ENCODE results near the gene TTC31.
"Not testable (repeated sequence)": the region's sequence is repeated elsewhere in the genome, so short reads cannot be mapped to it uniquely, and the experiment has no call there.

The TTC31 gene

GRCh38 chr2:74461187-74462053 lies 21.5 kb upstream of the TTC31 start:
- H3K27ac Mint-ChIP-seq, result peak overlapping the region; percentile 73
- H3K4me3 Mint-ChIP-seq, result no peak overlapping the region
- ATAC-seq (replicated peaks) (no peak), DNase-seq (no peak)
- peaks cover 28 to 59% of the 10 kb centered on the region in 2 donors for H3K4me1 Mint-ChIP-seq
- no peaks in the 10 kb centered on the region for H3K27me3 Mint-ChIP-seq
- peaks cover 18 to 41% of the 10 kb centered on the region in 2 donors for H3K36me3 Mint-ChIP-seq
- no peaks in the 10 kb centered on the region for H3K9me3 Mint-ChIP-seq

DNA sequence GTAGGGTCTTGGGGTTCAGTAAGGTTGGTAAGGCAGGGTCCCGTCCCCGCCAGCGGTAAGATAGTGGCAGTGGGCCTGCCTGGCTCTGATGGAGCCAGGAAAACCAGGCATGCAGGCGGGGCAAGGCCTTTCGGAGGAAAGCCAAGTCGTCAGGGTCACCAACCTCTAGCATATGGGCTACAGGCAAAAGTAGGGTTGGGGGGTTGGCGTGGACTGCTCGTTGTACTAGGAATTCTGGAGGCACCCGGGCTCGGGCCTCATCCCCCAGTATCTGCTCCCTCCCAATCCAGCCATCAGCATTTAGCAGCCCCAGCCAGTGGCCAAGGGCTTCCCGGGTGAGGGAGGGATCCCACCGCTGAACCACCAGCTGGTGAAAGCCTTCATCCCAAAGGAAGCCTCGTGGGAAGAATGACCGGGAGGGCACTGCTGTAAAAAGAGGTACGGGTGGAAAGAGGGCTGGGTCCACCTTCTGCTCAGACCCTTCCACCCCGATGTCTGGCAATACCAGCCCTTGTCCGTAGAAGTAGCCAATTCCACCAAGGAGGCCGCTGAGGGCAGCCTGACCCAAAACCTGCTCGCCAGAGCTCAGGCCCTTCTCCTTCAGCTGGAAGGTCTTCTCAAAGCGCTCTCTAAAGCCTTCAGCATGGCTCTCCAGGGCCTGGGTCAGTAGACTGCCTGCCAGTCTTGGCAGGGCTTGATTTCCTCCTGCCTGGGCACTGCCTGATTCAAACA lies 20.7 kb upstream of the TTC31 start:
- Mint-ChIP-seq H3K27me3 (no peaks in the 10 kb centered on the region), H3K36me3 (peaks cover 17 to 33% of the 10 kb centered on the region in 2 donors), H3K27ac (peak overlapping the region; percentile 73), H3K4me3 (no peak overlapping the region), H3K4me1 (peaks cover 23 to 51% of the 10 kb centered on the region in 2 donors), H3K9me3 (no peaks in the 10 kb centered on the region)
- no peak for DNase-seq
- no peak for ATAC-seq (replicated peaks)

DNA sequence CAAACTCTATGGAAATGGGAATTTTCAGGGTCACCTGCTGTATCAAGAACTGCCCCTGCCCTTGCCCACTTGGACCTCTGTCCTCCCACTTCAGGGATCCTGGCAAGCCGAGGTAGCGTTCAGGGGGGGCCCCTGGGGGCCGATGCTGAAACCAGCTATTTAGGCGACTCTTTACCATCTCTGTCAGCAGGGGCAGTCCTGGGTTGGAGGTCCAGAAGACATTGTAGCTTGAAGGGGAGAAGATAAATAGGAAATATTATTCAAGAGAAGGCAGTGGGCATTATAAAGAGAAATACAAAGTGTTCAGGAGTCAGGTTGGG lies 20.1 kb upstream of the TTC31 start:
- H3K4me1 Mint-ChIP-seq, result peaks cover 22 to 49% of the 10 kb centered on the region in 2 donors
- no peaks in the 10 kb centered on the region for H3K27me3 Mint-ChIP-seq
- H3K4me3 Mint-ChIP-seq, result no peak overlapping the region
- ATAC-seq (replicated peaks) (no peak), DNase-seq (no peak)
- peaks cover 16 to 32% of the 10 kb centered on the region in 2 donors for H3K36me3 Mint-ChIP-seq
- no peaks in the 10 kb centered on the region for H3K9me3 Mint-ChIP-seq
- H3K27ac Mint-ChIP-seq, result peak overlapping the region; percentile 60

DNA sequence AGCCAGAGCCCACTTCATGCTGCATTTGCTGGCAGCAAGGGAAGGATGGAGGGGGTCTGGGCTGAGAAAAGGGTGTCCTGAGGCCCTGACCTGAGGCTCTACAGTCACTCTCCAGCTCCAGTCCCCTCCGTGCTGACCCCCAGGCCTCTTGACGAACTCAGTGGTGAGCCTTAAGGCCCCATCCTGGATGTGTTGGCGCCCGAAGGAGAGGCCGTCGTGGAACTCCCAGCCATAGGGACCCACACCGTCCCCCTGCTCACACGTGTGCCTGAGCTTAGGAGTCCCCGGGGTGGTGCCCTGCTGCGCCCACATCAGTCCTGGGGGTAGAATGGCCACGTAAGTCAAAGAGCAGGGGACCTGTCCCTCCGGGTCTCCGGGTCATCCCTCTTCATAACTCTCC lies 18.5 kb upstream of the TTC31 start:
- peaks cover 16 to 32% of the 10 kb centered on the region in 2 donors for H3K36me3 Mint-ChIP-seq
- H3K27ac Mint-ChIP-seq, result peak overlapping the region; percentile 90
- H3K4me1 Mint-ChIP-seq, result peaks cover 16 to 41% of the 10 kb centered on the region in 2 donors
- DNase-seq, result no peak
- peak overlapping the region; percentile 95 to 100 for H3K4me3 Mint-ChIP-seq
- peak in 1 of 2 donors; percentile 6 for ATAC-seq (replicated peaks)
- H3K27me3 Mint-ChIP-seq, result no peaks in the 10 kb centered on the region
- H3K9me3 Mint-ChIP-seq, result no peaks in the 10 kb centered on the region

DNA sequence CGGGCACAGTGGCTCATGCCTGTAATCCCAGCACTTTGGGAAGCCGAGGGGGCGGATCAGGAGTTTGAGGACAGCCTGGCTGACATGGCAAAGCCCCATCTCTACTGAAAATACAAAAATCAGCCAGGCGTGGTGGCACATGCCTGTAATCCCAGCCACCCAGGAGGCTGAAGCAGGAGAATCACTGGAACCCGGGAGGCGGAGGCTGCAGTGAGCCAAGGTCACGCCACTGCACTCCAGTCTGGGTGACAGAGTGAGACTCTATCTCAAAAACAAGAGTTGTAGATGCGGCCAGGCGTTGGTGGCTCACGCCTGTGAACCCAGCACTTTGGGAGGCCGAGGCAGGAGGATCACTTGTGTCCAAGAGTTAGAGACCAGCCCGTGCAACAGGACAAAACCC lies 12.1 kb upstream of the TTC31 start:
- DNase-seq; ATAC-seq (replicated peaks); H3K27me3 Mint-ChIP-seq; H3K9me3 Mint-ChIP-seq: not testable (repeated sequence)
- Mint-ChIP-seq H3K27ac (peak overlapping the region; percentile 91), H3K36me3 (peaks cover 24 to 36% of the 10 kb centered on the region in 2 donors), H3K4me1 (peaks cover 13 to 39% of the 10 kb centered on the region in 2 donors), H3K4me3 (peak overlapping the region in 1 of 2 donors; percentile 39)

DNA sequence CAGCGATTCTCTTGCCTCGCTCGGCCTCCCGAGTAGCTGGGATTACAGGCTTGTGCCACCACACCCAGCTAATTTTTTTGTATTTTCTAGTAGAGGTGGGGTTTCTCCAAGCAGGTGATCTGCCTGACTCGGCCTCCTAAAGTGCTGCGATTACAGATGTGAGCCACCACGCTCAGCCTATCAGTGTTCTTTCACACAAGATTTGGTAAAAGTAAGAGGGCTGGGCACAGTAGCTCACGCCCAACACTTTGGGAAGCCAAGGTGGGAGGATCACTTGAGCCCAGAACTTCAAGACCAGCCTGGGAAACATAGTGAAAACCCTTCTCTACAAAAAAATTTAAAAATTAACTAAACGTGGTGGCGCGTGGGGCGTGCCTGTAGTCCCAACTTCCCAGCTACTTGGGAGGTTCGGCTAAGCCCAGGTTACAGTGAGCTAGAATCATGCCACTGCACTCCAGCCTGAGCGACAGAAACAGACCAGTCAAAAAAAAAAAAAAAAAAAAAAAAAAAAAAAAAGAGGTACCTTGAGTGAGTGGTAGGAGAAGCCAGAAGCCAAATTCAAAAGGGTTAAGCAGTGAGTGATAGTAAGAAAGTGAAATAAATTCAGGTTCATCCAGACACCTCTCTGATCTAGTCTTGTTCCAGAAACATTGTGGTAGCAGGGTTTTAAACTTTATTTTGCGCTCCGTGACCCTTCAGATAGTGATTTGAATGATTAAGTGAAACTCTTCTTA lies 11.4 kb upstream of the TTC31 start:
- peak; percentile 0 to 3 for ATAC-seq (replicated peaks)
- Mint-ChIP-seq H3K4me1 (peaks cover 13 to 39% of the 10 kb centered on the region in 2 donors), H3K27me3 (no peaks in the 10 kb centered on the region), H3K4me3 (peak overlapping the region; percentile 97 to 98), H3K9me3 (no peaks in the 10 kb centered on the region), H3K27ac (peak overlapping the region; percentile 99), H3K36me3 (peaks cover 24 to 37% of the 10 kb centered on the region in 2 donors)
- no peak for DNase-seq

DNA sequence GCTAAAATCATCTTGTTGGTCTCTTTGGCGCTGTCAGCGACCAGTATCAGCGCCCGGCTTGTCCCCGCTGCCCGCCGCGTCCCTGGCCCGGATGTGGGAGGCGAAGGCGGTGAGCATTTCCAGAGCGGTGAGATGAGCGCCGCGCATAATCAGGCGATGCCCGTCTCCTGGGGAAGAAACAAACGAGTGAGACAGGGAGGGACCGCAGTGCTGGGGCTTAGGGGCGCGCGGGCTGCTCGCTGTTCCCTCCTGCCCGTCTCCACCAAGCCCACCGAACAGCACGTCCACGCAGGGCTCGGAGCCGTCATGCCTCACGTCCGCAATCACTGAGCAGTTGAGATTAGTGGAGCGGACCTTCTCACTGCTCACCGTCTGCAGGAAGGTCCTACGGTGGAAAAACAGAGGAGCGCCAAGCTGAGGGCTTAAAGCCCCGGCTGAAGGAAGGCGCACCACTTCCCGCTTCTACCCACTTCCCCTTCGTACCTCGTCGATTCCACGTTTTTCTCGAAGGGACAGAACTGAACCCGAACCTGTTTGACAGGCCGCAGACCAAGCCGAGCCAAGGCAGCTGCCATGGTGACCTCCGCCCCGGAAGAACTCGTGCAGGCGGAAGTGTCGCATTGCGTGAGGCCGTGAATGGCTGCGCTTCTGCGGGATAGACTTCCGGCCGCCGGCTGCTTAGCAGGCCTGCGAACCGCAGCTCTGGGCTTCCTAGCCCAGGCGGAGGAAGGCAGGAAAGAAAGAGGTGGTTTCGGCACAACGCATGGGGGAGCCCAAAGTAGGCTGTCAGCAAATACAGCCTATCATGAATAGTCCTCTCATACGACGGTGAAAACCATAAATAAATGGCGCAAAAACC lies 10.6 kb upstream of the TTC31 start, which contains the start of gene MRPL53:
Gene MRPL53, minus strand, starts transcription at position 595 of the 859 bp plus-strand sequence. Its CDS starts 20 bp downstream, at position 575.
- H3K36me3 Mint-ChIP-seq, result peaks cover 24 to 38% of the 10 kb centered on the region in 2 donors
- H3K9me3 Mint-ChIP-seq, result no peaks in the 10 kb centered on the region
- ATAC-seq (replicated peaks) (peak; percentile 95 to 97), DNase-seq (peak; percentile 92)
- peak within 1 kb of the TSS; percentile 97 to 98 for H3K4me3 Mint-ChIP-seq
- H3K4me1 Mint-ChIP-seq, result peaks cover 13 to 40% of the 10 kb centered on the region in 2 donors
- H3K27ac Mint-ChIP-seq, result peak within 1 kb of the TSS; percentile 99
- H3K27me3 Mint-ChIP-seq, result no peaks in the 10 kb centered on the region

DNA sequence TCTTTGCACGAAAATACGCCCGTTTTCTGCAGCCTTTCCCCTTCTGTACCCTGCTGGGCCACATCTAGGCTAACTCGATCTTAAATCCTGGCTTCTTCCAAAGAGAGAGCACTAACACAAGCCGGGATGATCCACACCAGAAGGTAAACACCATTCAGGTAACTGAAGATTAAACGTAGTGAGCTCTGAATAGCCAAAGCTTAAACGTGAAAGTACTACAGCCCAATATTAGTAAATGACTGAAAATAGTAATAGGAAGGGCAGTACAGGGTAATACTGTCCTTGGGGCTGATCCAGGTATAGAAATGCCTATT lies 10.0 kb upstream of the TTC31 start:
- H3K4me1 Mint-ChIP-seq, result peaks cover 16 to 44% of the 10 kb centered on the region in 2 donors
- peak overlapping the region; percentile 99 for H3K27ac Mint-ChIP-seq
- no peaks in the 10 kb centered on the region for H3K9me3 Mint-ChIP-seq
- H3K4me3 Mint-ChIP-seq, result peak overlapping the region; percentile 97 to 98
- no peaks in the 10 kb centered on the region for H3K27me3 Mint-ChIP-seq
- ATAC-seq (replicated peaks), result no peak
- H3K36me3 Mint-ChIP-seq, result peaks cover 29 to 42% of the 10 kb centered on the region in 2 donors
- no peak for DNase-seq

DNA sequence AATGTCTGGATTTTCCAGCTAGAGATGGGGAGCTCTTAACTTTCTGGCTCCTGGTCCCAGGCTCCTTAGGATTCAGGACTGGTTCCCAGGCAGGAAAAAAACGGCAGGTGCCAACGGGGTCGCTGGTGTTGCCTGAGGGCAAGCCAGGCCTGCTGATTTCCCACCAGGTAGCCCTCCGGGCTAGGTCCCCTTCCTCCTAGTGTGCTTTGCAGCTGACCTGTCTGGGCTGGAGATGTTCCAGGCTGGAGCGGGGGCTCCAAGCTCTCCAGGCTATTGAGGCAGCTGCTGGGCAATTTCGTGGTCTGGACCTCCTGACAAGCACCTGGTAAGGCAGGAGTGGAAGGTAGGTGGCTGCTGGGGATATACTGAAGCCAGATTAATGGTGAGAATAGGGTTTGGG lies 8.4 kb upstream of the TTC31 start:
- ATAC-seq (replicated peaks) (no peak), DNase-seq (no peak)
- peak overlapping the region in 1 of 2 donors; percentile 19 for H3K4me3 Mint-ChIP-seq
- H3K27me3 Mint-ChIP-seq, result no peaks in the 10 kb centered on the region
- no peak overlapping the region for H3K27ac Mint-ChIP-seq
- peaks cover 16 to 44% of the 10 kb centered on the region in 2 donors for H3K4me1 Mint-ChIP-seq
- no peaks in the 10 kb centered on the region for H3K9me3 Mint-ChIP-seq
- peaks cover 32 to 47% of the 10 kb centered on the region in 2 donors for H3K36me3 Mint-ChIP-seq

DNA sequence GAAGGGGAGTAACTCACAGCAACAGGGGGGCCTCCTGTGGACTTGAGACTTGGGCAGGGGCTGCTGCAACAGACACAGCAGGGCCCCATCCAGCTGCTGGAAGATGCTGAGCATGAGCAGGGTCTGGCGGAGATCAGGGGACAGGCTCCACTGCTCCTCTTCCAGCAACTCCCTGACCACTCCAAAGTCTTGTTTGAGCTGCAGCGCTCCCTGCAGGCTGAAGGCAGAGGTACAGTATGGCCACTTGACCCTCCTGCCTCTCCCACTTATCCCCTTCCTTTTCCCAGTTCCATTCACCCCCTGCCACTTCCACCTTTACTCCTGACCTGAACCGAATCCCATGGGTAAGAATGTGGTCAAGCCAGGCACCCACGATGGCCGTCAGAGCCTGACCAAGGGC lies 8.0 kb upstream of the TTC31 start:
- Mint-ChIP-seq H3K27ac (peak overlapping the region; percentile 15), H3K4me1 (peaks cover 14 to 42% of the 10 kb centered on the region in 2 donors), H3K9me3 (no peaks in the 10 kb centered on the region), H3K4me3 (no peak overlapping the region), H3K27me3 (no peaks in the 10 kb centered on the region), H3K36me3 (peaks cover 32 to 45% of the 10 kb centered on the region in 2 donors)
- ATAC-seq (replicated peaks) (no peak), DNase-seq (no peak)

DNA sequence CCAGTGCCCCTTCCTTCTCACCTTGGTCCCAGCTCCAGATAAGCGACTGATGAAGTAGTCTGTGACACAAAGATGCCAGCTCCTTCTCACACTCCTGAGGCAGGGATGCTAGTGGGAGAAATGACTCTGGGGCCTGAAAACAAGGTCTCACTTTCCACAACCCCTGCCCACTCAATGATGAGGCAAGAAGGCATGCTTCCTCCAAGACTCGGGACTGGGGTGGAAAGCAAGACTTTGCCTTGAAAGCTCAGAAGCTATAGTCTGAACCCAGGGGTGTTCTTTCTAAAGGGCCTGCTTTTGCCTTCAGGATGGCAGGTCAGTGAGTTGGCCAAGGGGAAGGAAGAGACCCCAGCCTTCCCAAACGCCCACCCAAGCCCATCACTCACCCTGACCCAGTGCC lies 1.4 kb upstream of the TTC31 start:
- no peaks in the 10 kb centered on the region for H3K27me3 Mint-ChIP-seq
- no peaks in the 10 kb centered on the region for H3K9me3 Mint-ChIP-seq
- no peak for DNase-seq
- H3K4me3 Mint-ChIP-seq, result peak overlapping the region; percentile 93 to 99
- H3K27ac Mint-ChIP-seq, result no peak overlapping the region
- H3K36me3 Mint-ChIP-seq, result peaks cover 21 to 31% of the 10 kb centered on the region in 2 donors
- H3K4me1 Mint-ChIP-seq, result peaks cover 23 to 36% of the 10 kb centered on the region in 2 donors
- no peak for ATAC-seq (replicated peaks)

- H3K27ac Mint-ChIP-seq, result peak overlapping the region; percentile 99
- H3K36me3 Mint-ChIP-seq, result peaks cover 24 to 37% of the 10 kb centered on the region in 2 donors
- H3K4me3 Mint-ChIP-seq, result peak overlapping the region; percentile 93 to 99
- H3K27me3 Mint-ChIP-seq, result no peaks in the 10 kb centered on the region
- H3K9me3 Mint-ChIP-seq, result no peaks in the 10 kb centered on the region
- H3K4me1 Mint-ChIP-seq, result peaks cover 25 to 41% of the 10 kb centered on the region in 2 donors
- ATAC-seq (replicated peaks), result peak; percentile 61
- DNase-seq, result peak; percentile 59
Measured at GRCh38 chr2:74481961-74482800, 700 bp upstream of the TTC31 start.

Measured in stimulated activated naive B cell treated with anti-CD40 and anti-IgM and Interleukin-4, amounts not matched to agents 10 μg/mL and 1 μg/mL and 100 μg/mL, for 72 hours (primary cell).